Stimulated activated CD4-positive, alpha-beta T cell treated with anti-CD3 and anti-CD28 coated beads, Interleukin-2, amount 100 ng/mL, for 4 hours (primary cell): ENCODE data around the gene SRSF3.
"Not testable (repeated sequence)": the region's sequence is repeated elsewhere in the genome, so short reads cannot be mapped to it uniquely, and the experiment has no call there.

Experiments
- DNase-seq: peaks from one replicate; pipeline ENCODE4 v3.0.0-alpha.2; 2020; ENCODE audit warnings: low read depth

The SRSF3 gene

DNA sequence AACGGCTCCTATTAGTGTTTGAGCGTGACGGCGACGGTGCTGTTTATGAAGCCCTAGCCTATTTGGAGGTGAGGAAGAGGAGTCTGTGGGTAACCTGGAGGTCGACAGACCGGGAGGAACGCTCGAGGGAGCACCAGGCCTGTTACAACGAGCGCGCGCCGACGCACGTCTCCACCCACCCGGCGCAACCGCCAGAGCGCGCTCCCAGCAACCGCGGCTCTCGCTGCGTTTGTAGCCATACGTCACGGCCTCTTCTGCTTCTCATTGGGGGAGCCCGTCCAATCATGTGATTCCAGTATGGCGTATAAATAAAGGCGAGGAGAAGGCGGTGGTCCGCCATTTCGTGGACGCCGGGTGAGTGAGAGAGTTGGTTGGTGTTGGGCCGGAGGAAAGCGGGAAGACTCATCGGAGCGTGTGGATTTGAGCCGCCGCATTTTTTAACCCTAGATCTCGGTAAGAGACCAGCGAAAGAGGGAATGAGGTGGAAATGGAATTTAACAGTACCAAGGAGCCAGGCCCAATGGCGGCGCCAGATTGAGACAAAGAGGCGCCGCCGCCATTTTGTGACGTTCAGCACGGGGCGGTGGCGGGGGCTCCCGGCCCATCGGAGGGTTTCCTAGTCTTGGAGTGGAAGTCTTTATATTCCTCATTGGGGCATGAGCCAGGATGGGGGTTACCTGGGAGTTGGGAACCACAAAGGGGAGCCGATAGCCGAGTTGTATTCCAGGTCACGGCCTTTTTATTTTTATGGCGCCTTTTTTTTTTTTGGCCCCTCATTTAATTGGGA lies at the start of gene SRSF3:
Gene SRSF3, plus strand, starts transcription at position 334 of the 787 bp plus-strand sequence. CDS start 2,401 bp downstream, outside the sequence.
- peak; percentile 95 for DNase-seq

DNA sequence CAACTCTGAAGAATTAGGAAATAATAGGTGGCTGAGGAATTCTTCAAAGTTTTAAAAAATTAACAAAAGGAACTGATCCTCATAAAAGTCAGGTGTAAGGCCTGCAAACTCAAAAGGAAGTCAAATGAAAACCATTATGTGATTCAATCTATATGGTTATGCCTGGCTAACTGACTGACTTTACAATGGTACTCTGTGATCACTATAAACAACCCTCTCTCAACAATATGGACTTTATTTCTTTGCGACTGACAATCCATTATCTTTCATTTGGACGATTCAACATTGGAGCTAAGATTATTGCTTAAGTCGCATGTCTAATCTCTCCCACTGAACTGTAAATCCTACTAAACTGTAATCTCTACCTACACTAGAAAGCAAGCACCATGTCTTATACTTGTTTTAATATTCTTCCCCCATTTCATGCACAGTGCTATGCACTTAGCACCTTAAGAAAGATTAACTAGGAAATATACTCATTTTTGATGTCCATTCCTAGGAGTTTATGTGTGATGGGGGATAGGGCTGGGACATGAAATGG lies 48.3 kb upstream of the SRSF3 start:
- no peak for DNase-seq

DNA sequence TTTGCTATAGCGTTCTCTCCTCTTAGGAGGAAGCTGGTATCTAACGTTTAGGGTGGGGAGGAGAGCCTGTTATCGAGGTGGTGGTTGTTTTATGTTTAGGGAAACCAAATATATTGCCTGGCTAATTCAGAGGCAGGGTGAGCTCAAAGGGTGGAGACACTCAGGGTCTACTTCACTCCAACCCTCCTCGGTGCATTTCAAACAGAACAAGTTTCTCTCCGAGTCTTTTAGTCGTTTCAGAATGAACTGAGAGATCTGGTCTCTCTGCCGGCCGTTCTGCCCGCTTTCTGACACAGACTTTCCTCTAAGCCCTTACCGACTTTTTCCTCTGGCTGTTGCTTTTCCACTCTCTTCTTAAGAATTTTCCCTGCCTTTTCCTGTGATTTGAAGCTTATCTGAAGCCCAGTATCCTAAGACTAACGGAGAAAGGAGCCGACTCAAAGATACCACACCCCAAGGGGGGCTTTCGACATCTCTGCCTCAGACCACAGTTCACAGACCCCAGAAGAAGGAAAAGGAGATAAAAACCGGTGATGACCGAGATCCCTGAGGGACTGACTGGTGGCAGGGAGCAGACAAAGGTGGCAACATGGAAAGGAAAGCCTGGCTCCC lies 47.7 kb upstream of the SRSF3 start:
- no peak for DNase-seq

DNA sequence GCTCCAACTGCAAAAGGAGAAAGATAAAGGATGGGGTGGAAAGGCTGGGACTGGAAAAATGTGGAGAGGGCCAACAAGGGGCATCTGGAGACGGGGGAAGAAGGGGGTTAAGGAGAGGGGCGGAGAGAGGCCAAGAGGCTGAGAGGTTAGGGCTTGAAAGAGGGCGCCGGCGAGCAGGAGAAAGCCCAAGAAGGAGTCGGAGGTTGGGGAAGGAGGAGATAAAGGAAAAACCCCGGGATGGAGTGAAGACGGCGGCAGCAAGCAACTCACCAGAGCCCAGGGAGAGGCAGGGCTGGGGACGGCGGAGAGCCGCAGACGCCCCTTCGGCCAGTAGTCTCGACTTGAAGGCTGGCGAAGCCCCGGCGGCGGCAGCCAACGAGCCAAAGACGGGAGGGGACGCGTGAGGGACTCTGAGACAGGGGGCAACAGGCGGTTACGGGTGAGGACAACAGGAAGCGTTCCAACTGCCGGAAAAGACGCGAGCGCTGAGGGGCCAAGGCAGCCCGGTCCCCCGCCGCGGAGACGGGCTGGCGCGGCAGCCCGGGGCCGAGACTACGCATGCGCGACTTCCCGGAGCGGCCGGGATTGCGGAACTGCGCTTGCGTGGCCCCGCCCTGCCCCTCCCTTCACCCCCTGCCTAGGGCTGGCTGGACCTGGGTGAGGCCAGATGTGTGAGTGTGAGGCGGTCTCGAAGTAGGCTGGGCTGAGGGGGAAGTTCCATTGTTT lies 47.1 kb upstream of the SRSF3 start, which contains the start of gene STK38:
Gene STK38, minus strand, starts transcription at position 560 of the 726 bp plus-strand sequence. CDS start 7,277 bp downstream, outside the sequence.
- DNase-seq = peak; percentile 87

DNA sequence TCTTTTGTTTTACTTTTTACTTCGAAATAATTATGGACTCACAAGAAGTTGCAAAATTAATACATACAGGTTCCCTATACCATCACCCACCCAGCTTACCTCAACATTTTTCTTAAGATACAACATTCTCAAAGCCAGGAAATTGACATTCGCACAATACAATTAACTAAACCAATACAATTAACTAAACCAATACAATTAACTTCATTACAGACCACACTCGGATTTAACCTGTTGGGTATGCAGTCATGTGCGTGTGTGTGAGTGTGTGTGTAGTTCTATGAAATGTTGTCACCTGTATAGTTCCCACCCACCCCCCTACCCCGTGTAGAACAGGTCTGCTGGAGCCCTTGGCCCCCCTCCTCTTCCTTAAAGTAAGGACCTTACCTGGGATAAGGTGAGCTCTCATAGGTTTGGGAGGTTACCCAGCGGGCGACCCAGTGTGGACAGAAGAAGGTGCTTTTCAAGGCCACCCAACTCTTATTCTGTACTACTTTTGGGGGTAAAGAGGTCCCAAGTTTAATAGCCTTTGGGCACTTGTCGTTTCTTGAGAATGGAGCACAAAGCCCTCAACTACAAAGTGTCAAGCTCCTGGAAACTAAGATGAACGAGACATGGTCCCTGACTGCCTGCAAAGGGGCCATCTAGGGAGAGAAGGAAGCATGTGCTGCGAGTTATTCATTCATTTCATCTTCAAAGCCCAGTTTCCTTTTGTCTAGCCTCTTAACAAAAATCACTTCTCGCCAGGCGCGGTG lies 46.3 kb upstream of the SRSF3 start:
- DNase-seq = no peak

DNA sequence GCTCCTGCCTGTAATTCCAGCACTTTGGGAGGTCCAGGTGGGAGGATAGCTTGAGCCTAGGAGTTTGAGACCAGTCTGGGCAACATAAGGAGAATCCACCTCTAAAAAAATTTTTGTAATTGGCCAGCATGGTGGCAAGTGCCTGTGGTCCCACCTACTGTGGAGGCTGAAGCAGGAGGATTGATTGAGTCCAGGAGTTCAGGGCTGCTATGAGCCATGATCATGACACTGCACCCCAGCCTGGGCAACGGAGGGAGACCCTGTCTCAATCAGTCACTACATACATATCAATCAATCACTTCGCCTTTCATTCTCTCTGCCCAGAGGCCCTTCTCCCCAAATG lies 45.8 kb upstream of the SRSF3 start:
- no peak for DNase-seq

DNA sequence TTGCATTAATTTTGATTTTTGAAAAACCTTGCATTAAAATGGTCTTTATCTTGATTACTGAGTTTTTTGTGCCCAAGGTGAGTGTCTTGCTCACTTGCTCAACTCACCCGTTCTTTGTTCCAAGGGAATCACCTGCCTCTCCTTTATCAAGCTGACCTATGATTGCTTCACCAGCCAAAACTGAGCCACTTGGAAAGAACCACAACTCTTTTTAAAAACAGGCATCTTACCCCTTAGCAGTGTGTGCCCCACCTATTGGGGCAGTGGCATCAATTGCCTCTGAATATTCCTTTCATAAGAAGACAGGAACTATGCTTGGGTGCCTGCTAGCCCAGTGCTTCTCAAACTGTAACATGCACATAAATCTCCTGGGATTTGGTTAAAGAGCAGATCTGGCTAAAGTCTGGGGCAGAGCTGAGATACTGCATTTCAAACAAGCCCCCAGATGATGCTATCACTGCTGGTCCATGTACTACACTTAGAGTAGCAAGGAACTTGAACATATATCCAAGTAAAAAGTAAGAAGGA lies 43.6 kb upstream of the SRSF3 start:
- DNase-seq = no peak

DNA sequence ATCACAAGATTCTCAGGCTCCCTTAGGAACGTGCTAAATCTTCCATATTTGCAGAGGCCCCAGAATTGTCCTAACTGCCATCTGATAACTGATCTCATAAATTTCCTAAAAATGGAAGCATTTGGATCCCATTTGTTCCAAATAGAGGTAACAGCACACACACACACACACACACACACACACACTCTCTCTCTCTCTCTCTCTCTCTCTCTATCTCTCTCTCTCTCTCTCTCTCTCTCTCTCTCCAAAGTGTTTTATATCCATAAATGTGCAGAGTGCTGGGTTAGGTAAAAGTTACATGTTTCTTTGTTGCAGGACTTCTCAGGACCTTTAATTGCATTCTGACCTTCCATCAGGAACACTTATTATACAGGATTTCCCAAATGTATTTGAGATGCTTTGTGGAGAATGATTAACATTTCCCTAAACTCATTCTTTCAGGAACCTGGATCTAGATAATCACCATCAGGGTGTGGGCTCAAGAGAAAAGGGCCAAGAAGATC lies 38.4 kb upstream of the SRSF3 start:
- DNase-seq = no peak

DNA sequence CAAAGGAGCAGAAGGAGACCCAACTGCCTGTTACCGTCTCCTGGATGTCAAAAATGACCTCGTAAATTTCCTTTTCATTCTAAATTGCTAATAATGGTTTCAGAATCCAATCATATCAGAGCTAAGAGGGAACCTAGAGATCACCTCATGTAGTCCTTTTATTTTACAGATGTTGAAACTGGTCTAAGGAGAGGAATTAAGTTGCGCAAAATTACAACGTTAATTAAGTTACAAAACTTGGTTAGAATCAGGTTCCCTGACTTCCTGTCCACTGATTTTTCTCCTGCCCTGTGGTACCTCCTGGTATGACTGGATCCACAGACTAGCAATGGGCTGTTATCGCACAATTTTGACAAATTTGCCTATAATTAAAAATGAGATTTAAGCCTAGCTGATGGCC lies 37.9 kb upstream of the SRSF3 start:
- no peak for DNase-seq

DNA sequence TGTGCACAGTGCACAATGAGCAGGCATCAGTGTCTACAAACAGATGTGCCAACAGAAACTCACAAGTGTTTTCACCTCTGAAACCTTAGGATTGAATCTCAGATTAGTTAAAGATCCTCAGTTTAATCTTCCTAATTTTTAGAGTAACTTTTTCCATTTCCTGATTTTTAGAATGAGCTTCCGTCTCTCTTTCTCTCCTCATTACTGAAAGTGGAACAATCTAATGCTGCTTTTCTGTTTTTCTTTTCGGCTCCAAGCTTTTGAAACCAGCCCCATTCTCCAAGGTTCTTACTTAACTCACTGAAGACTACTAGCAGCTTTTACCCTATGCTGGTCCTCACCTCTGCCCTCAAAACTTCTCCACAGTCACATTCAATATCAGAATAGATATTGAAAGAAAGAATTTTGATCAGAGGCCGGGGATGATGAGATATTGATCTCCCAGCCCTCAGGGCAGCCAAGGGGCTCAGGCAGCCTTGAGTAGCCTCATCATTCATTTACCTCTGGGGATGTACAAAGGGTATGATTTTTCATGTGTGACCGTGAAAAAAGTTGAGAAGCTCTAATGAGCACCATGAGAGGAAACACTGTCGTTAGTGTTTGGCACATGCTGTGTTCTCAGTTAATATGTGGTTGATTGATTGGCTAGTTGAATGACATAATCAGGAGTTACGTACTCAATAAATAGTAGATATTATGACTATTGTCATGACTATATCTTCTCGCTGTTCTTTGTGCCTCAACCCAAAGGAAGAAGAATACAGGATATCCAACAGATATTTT lies 35.0 kb upstream of the SRSF3 start:
- DNase-seq = no peak

DNA sequence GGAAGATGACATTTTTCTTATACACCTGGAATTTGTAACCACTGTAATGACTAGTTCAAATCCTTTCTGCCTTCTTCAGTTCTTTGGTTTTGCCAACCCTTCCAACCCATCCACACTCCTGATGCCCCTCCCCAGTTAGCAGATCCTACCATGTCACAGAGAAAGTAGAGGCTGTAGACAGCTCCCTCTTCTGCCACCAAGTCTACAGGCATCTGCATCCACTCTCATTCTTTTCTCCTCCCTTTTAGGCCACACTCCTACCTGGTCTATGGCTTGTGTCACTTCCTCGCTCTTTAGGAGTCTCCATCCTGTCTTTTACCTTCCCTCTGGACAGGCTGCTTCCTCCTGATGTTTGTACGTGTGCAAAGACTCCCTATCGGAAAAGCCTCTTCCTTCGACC lies 33.3 kb upstream of the SRSF3 start:
- no peak for DNase-seq

DNA sequence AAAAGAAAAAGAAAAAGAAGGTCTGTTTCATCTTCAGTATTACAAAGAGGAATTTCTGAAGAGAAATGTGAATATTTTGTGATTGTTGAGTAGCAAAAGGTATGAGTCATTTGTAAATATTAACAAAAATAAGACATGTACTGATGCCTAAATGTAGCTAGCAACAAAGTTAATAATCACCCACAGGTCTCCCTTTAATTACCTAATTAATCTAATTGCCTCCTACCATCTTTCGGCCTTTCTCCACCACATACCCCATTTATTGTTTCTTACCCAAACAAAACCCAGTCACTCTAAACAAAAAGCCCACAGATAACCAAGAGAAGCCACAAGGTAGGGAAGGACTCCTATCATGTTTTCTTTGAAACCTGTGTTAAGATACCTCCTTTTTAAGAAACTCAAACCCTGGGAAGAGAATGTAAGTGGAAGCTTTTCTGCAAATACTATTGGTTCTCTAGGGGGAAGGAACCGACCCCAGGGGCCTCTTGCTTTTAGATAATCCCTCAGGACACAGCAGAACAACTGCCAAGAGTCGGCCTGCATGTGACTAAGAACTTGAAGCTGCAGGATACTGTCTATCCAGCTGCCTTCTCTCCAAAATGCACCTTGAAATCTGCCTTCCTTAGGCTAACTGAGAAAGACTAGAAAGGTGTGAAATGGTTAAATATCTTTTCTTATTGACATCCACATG lies 30.8 kb upstream of the SRSF3 start:
- DNase-seq = no peak

DNA sequence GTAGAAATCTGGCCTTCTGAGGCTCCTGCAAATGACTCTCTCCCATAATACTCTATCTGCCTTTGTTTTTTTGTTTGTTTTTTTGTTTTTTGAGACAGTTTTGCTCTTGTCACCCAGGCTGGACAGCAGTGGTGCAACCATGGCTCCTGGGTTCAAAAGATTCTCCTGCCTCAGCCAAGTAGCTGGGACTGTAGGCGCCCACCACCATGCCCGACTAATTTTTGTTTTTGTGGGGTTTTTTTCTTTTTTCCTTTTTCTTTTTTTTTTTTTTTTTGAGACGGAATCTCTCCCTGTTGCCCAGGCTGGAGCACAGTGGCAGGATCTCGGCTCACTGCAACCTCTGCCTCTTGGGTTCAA lies 30.3 kb upstream of the SRSF3 start:
- no peak for DNase-seq

DNA sequence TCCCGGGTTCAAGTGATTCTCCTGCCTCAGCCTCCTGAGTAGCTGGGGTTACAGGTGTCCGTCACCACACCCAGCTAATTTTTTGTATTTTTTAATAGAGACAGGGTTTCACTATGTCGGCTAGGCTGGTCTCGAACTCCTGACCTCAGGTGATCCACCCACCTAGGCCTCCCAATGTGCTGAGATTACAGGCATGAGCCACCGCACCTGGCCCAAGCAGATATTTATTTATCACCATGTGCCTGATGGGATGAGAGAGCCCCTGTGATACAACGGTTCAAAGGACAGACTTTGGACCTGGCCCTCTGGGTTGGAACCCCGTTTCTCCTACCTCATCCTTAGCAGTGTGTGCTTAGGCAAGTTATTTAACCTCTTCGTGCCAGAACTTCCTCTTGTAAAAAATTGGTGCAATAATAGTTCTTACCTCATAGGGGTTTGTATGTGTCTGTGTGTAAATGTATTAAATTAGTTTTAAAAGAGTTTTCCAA lies 27.7 kb upstream of the SRSF3 start:
- DNase-seq = no peak

DNA sequence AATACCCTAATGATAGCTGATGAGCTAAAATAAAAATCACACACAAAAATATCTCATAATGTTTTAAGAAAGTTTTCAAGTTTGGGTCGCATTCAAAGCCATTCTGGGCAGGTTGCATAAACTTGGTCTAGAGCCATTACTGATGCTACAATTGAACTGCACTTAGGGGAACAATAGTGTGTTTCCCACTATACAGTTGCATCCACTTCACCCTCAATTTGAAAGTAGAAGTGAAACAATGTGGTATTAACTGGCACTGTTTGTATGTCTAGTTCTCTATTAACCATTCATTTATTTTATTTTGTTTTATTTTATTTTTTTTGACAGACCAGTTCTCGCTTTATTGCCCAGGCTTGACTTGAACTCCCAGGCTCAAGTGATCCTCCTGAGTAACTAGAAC lies 23.9 kb upstream of the SRSF3 start:
- DNase-seq = no peak

DNA sequence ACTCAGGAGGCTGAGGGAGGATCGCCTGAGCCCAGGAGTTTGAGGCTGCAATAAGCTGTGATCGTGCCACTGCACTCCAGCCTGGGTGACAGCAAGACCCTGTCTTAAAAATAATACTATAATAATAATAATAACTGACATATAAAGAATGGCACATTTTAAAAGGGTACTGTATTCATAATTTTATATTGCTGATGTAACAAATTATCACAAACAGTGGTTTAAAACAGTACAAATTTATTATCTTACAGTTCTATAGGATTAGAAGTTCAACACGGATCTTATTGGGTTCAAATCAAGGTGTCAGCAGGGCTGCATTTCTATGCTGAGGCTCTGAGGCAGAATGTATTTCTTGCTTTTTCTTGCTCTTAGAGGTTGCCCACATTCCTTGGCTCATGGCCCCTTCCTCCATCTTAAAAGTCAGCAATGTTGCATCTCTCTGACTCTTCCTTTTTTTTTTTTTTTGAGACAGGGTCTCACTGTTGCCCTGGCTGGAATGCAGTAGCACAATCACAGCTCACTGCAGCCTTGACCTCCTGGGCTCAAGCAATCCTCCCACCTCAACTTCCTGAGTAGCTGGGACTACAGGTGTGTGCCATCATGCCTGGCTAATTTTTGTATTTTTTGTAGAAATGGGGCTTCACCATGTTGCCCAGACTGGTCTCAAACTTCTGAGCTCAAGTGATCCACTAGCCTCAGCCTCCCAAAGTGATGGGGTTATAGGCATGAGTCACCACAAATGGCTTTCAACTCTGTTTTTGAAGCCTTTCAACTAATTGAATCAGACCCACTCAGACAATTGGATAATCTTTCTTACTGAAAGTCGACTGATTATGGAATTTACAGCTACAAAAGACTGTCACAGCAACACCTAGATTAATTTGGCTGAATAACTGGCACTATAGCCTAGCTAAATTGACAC lies 22.8 kb upstream of the SRSF3 start:
- no peak for DNase-seq

DNA sequence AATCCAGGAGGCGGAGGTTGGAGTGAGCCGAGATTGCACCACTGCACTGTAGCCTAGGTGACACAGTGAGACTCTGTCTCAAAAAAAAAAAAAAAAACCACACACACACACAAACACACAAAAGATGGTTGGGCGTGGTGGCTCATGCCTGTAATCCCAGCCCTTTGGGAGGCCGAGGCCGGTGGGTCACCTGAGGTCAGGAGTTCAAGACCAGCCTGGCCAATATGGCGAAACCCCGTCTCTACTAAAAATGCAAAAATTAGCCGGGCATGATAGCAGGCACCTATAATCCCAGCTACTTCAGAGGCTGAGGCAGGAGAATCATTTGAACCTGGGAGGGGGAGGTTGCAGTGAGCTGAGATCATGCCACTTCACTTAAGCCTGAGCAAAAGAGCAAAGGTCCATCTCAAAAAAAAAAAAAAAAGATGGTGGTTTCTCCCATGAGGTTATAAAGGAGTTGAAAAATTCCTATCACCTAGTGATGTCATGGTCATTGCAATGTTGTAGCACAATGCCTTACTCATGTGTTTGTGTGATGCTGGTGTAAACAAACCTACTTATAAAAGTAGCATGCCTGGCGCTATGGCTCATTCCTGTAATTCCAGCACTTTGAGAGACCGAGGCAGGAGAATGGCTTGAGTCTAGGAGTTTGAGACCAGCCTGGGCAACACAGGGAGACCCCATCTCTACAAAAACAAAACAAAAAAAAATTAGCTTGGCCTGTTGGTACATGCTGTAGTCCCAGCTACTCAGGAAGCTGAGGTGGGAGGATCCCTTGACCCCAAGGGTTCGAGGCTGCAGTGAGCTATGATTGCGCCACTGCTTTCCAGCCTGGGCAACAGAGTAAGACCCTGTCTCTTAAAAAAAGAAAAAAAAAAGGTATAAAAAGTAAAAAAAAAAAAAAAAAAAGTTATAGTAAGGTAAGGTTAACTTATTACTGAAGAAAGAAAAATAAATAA lies 21.5 kb upstream of the SRSF3 start:
- not testable (repeated sequence) for DNase-seq

DNA sequence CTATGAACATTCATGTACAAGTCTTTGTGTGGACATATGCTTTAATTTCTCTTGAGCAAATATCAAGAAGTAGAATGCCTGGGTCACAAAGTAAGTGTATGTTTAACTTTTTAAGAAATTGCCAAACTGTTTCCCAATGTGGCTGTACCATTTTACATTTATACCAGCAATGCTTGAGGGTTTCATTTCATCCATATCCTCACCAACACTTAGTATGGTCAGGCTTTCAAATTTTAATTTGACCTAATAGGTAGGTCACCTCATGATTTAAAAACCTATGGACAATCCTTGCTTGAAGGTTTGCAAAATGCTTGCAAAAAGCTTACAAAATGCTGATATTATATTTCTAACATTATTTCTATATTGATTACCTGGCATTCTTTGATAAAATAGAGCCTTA lies 19.5 kb upstream of the SRSF3 start:
- no peak for DNase-seq
